AG08396 (cell line): ENCODE measurements around the gene HOXC9.

ENCODE experiments used
- DNase-seq: peaks from one replicate; pipeline ENCODE4 v3.0.0; 2012; ENCODE audit warnings: low spot score, mixed read lengths

Gene HOXC9

GRCh38 chr12:53988541-53989226 is 11.3 kb upstream of the HOXC9 start:
- no peak for DNase-seq

- DNase-seq, result peak; percentile 68
Measured at GRCh38 chr12:53989227-53990113, 10.5 kb upstream of the HOXC9 start.

- DNase-seq, result no peak
Measured at GRCh38 chr12:53990311-53991076, 9.5 kb upstream of the HOXC9 start.

- DNase-seq, result peak; percentile 51
Measured at GRCh38 chr12:53991077-53991460, 8.9 kb upstream of the HOXC9 start.

- no peak for DNase-seq
Measured at GRCh38 chr12:53992377-53992889, 7.5 kb upstream of the HOXC9 start.

GRCh38 chr12:53993162-53994008 is 6.6 kb upstream of the HOXC9 start:
- DNase-seq, result no peak

GRCh38 chr12:53994009-53994263 is 6.0 kb upstream of the HOXC9 start:
- DNase-seq, result no peak

GRCh38 chr12:53994264-53995001 is 5.5 kb upstream of the HOXC9 start:
- no peak for DNase-seq

GRCh38 chr12:53995002-53995377 is 5.0 kb upstream of the HOXC9 start:
- DNase-seq, result no peak

GRCh38 chr12:53995378-53996239 is 4.4 kb upstream of the HOXC9 start:
- DNase-seq, result peak; percentile 69

- no peak for DNase-seq
Measured at GRCh38 chr12:53996240-53997203, 3.4 kb upstream of the HOXC9 start.

GRCh38 chr12:53997204-53998109 is 2.5 kb upstream of the HOXC9 start:
- no peak for DNase-seq

- no peak for DNase-seq
Measured at GRCh38 chr12:53998110-53998899, 1.7 kb upstream of the HOXC9 start.

- no peak for DNase-seq
Measured at GRCh38 chr12:53998900-53999236, 1.1 kb upstream of the HOXC9 start.

GRCh38 chr12:53999559-54000115 is 324 bp upstream of the HOXC9 start:
- DNase-seq, result peak; percentile 86

- DNase-seq, result no peak
Measured at GRCh38 chr12:54001283-54002187, 1.6 kb downstream of the HOXC9 start.
